ENCODE data around the gene MLC1. TPM values are rescaled to one million over a fixed set of nuclear protein-coding genes. Genes with fewer than 3 reads are reported as not detected.

Gene MLC1
- total RNA-seq, 1 donor from 2014 or later = 0.09 TPM

GRCh38 chr22:50048836-50049235 is 36.4 kb downstream of the MLC1 start:
- Histone ChIP-seq H2AFZ (ENCODE audit: low read depth, low read length) (no peak overlapping the region), H3K9ac (ENCODE audit: low read length) (no peak overlapping the region), H3K79me2 (ENCODE audit: insufficient read depth, low read length) (no peaks in the 10 kb centered on the region), H3K4me1 (ENCODE audit: insufficient read depth, low read length) (no peaks in the 10 kb centered on the region), H4K20me1 (ENCODE audit: insufficient read depth, low read length) (no peaks in the 10 kb centered on the region), H3K36me3 (ENCODE audit: insufficient read depth, low read length) (no peaks in the 10 kb centered on the region), H3K27me3 (ENCODE audit: insufficient read depth, low read length) (peaks cover 3% of the 10 kb centered on the region), H3K4me3 (ENCODE audit: insufficient read depth, low read depth, low read length) (no peak overlapping the region), H3K27ac (ENCODE audit: low read depth, low read length) (no peak overlapping the region), H3K4me2 (ENCODE audit: low read length) (no peak overlapping the region), H3K9me3 (ENCODE audit: insufficient read depth, low read depth, low read length) (peaks cover 9% of the 10 kb centered on the region)
- Mint-ChIP-seq H3K4me1 (ENCODE audit: low read depth, unreplicated experiment) (no peaks in the 10 kb centered on the region), H3K27me3 (ENCODE audit: low read depth, unreplicated experiment) (peaks cover 17% of the 10 kb centered on the region), H3K36me3 (ENCODE audit: low read depth, unreplicated experiment) (no peaks in the 10 kb centered on the region), H3K9me3 (ENCODE audit: unreplicated experiment) (peaks cover 10% of the 10 kb centered on the region), H3K4me3 (ENCODE audit: unreplicated experiment) (no peak overlapping the region), H3K27ac (ENCODE audit: unreplicated experiment) (no peak overlapping the region)
- FAIRE-seq (no peak), DNase-seq (ENCODE audit: low read depth) (no peak)
- no peak for TF ChIP-seq CTCF (IDR thresholded peaks at IDR 0.05; ENCODE audit: insufficient read depth, low read depth, low read length)
- no peak for TF ChIP-seq EZH2 (IDR thresholded peaks at IDR 0.05; ENCODE audit: insufficient read depth, low read length)

GRCh38 chr22:50048061-50048765 is 37.0 kb downstream of the MLC1 start:
- H3K4me3 Mint-ChIP-seq (ENCODE audit: unreplicated experiment) = no peak overlapping the region
- no peaks in the 10 kb centered on the region for H3K36me3 ChIP-seq (ENCODE audit: insufficient read depth, low read length)
- H3K9me3 ChIP-seq (ENCODE audit: insufficient read depth, low read depth, low read length) = peaks cover 3% of the 10 kb centered on the region
- no peaks in the 10 kb centered on the region for H3K36me3 Mint-ChIP-seq (ENCODE audit: low read depth, unreplicated experiment)
- peaks cover 3% of the 10 kb centered on the region for H3K27me3 ChIP-seq (ENCODE audit: insufficient read depth, low read length)
- H3K27me3 Mint-ChIP-seq (ENCODE audit: low read depth, unreplicated experiment) = peaks cover 13% of the 10 kb centered on the region
- TF ChIP-seq CTCF (IDR thresholded peaks at IDR 0.05; ENCODE audit: insufficient read depth, low read depth, low read length) (no peak), EZH2 (IDR thresholded peaks at IDR 0.05; ENCODE audit: insufficient read depth, low read length) (no peak)
- no peak overlapping the region for H3K27ac ChIP-seq (ENCODE audit: low read depth, low read length)
- H3K4me1 ChIP-seq (ENCODE audit: insufficient read depth, low read length) = no peaks in the 10 kb centered on the region
- no peaks in the 10 kb centered on the region for H3K4me1 Mint-ChIP-seq (ENCODE audit: low read depth, unreplicated experiment)
- FAIRE-seq (no peak), DNase-seq (ENCODE audit: low read depth) (no peak)
- no peak overlapping the region for H3K9ac ChIP-seq (ENCODE audit: low read length)
- H3K79me2 ChIP-seq (ENCODE audit: insufficient read depth, low read length) = no peaks in the 10 kb centered on the region
- no peaks in the 10 kb centered on the region for H4K20me1 ChIP-seq (ENCODE audit: insufficient read depth, low read length)
- H3K4me3 ChIP-seq (ENCODE audit: insufficient read depth, low read depth, low read length) = no peak overlapping the region
- H3K4me2 ChIP-seq (ENCODE audit: low read length) = no peak overlapping the region
- H2AFZ ChIP-seq (ENCODE audit: low read depth, low read length) = no peak overlapping the region
- H3K27ac Mint-ChIP-seq (ENCODE audit: unreplicated experiment) = no peak overlapping the region
- H3K9me3 Mint-ChIP-seq (ENCODE audit: unreplicated experiment) = peaks cover 11% of the 10 kb centered on the region

GRCh38 chr22:50047346-50047745 is 37.9 kb downstream of the MLC1 start:
- H3K27ac Mint-ChIP-seq (ENCODE audit: unreplicated experiment) = no peak overlapping the region
- H3K27me3 Mint-ChIP-seq (ENCODE audit: low read depth, unreplicated experiment) = peaks cover 18% of the 10 kb centered on the region
- Histone ChIP-seq H3K27ac (ENCODE audit: low read depth, low read length) (no peak overlapping the region), H3K36me3 (ENCODE audit: insufficient read depth, low read length) (no peaks in the 10 kb centered on the region), H3K9ac (ENCODE audit: low read length) (no peak overlapping the region), H2AFZ (ENCODE audit: low read depth, low read length) (no peak overlapping the region), H3K4me3 (ENCODE audit: insufficient read depth, low read depth, low read length) (no peak overlapping the region), H3K4me1 (ENCODE audit: insufficient read depth, low read length) (no peaks in the 10 kb centered on the region), H3K79me2 (ENCODE audit: insufficient read depth, low read length) (no peaks in the 10 kb centered on the region), H3K9me3 (ENCODE audit: insufficient read depth, low read depth, low read length) (no peaks in the 10 kb centered on the region), H3K27me3 (ENCODE audit: insufficient read depth, low read length) (peaks cover 3% of the 10 kb centered on the region), H4K20me1 (ENCODE audit: insufficient read depth, low read length) (no peaks in the 10 kb centered on the region), H3K4me2 (ENCODE audit: low read length) (no peak overlapping the region)
- no peak for DNase-seq (ENCODE audit: low read depth)
- no peak for TF ChIP-seq CTCF (IDR thresholded peaks at IDR 0.05; ENCODE audit: insufficient read depth, low read depth, low read length)
- TF ChIP-seq EZH2 (IDR thresholded peaks at IDR 0.05; ENCODE audit: insufficient read depth, low read length) = no peak
- H3K4me1 Mint-ChIP-seq (ENCODE audit: low read depth, unreplicated experiment) = no peaks in the 10 kb centered on the region
- no peak for FAIRE-seq
- H3K9me3 Mint-ChIP-seq (ENCODE audit: unreplicated experiment) = peaks cover 14% of the 10 kb centered on the region
- H3K4me3 Mint-ChIP-seq (ENCODE audit: unreplicated experiment) = no peak overlapping the region
- no peaks in the 10 kb centered on the region for H3K36me3 Mint-ChIP-seq (ENCODE audit: low read depth, unreplicated experiment)
